Measurements from ENCODE around the gene ZXDC. TPM values are rescaled to one million over a fixed set of nuclear protein-coding genes. Genes with fewer than 3 reads are reported as not detected.

Gene ZXDC
- total RNA-seq, 2 donors from 2014 or later: 20.4 to 28.5 TPM

DNA sequence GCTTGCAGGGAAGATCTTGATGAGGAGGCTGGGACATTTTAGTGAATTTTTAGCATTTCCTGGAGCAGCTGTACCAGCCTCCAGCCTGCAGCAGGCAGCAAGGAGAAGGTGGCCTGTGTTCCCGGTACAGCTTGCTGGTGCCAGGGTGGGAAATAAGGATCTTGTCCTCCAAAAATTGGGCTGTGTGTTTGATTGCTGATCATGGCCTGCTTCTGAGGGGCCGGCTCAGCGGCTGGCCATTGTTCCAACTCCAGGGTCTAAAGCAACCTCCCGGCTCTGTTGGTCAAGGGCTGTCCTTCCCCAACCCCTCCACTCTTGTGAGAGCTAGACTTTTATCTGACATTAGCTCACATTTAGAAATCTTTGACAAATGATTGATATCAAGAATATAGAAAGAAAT is 75.9 kb downstream of the ZXDC start:
- no peaks in the 10 kb centered on the region for H3K36me3 ChIP-seq
- H3K4me3 ChIP-seq: no peak overlapping the region
- H3K27ac ChIP-seq: no peak overlapping the region
- DNase-seq: no peak
- peaks cover 4% of the 10 kb centered on the region for H3K27me3 ChIP-seq
- intact Hi-C loops (cut with DNase I): no loop called here
- no peak for TF ChIP-seq CTCF (IDR thresholded peaks at IDR 0.05)
- no peaks in the 10 kb centered on the region for H3K9me3 ChIP-seq
- no peaks in the 10 kb centered on the region for H3K4me1 ChIP-seq
- H3K9ac ChIP-seq (ENCODE audit: low read depth in 2 of 2, low read length in 2 of 2): no peak overlapping the region

DNA sequence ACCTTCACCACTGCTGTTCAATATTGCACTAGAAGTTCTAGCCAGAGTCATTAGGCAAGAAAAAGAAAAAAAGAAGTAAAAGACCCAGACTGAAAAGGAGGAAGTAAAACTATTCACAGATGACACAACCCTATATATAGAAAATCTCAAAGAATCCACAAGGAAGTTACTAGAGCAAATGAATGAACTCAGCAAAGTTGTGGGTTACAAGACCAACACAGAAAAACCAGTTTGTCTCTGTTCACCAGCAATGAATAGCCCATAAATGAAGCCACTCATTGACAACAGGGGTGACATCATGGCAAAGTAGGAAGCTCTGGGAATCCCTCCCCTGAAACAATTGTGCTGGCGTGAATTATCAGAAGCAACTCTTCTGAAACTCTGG is 76.3 kb downstream of the ZXDC start:
- DNase-seq: no peak
- no peaks in the 10 kb centered on the region for H3K36me3 ChIP-seq
- no peak overlapping the region for H3K27ac ChIP-seq
- H3K4me3 ChIP-seq: no peak overlapping the region
- peaks cover 8% of the 10 kb centered on the region for H3K27me3 ChIP-seq
- no peak for TF ChIP-seq CTCF (IDR thresholded peaks at IDR 0.05)
- intact Hi-C loops (cut with DNase I): no loop called here
- no peaks in the 10 kb centered on the region for H3K9me3 ChIP-seq
- no peaks in the 10 kb centered on the region for H3K4me1 ChIP-seq
- H3K9ac ChIP-seq (ENCODE audit: low read depth in 2 of 2, low read length in 2 of 2): no peak overlapping the region

DNA sequence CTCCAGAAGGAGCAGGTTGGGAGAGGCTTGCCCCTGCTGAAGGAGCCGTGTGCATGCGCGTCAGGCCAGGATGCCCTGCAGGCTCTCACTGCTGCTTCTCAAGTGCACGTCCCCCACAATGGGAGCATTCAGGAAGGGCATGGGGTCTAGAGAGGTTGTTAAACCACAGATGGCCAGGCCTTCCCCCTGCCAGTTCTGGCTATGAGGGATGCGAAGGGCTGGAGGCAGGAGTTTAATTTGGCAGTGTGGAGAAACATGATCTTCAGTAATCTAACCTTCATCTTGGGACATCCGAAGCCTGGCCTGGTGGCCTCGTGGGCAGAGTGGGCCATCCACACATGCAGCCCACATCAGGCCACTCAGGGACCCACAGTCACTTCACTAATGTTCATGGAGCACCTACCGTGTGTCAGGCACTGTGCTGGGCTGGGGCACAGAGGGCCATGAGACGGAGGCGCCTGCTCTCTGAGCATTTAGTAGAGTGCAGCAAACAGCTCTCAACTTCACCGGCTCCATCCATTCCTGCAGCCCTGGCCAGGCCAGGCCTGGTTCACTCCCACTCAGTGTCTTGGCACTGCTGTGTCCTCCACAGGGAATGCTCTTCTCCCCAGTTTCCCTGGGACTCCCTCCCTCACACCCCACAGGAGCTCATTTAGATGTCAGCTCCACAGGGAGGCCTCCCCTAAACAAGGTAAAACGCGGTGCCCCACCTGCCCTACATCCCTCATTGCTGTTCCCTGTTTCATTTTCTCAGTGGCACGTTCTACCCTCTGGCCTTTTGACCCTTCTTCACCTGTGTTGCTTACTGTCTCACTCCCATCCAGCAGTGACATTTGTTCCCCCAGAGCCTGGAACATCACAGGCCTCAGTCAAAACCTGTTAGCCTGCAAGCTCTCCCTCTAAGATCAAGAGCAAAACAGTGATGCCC is 77.0 kb downstream of the ZXDC start:
- H3K4me3 ChIP-seq: no peak overlapping the region
- no peak for DNase-seq
- H3K27ac ChIP-seq: no peak overlapping the region
- H3K27me3 ChIP-seq: peaks cover 8% of the 10 kb centered on the region
- no peak for TF ChIP-seq CTCF (IDR thresholded peaks at IDR 0.05)
- no peaks in the 10 kb centered on the region for H3K36me3 ChIP-seq
- H3K9ac ChIP-seq (ENCODE audit: low read depth in 2 of 2, low read length in 2 of 2): no peak overlapping the region
- intact Hi-C loops (cut with DNase I): no loop called here
- no peaks in the 10 kb centered on the region for H3K9me3 ChIP-seq
- no peaks in the 10 kb centered on the region for H3K4me1 ChIP-seq

DNA sequence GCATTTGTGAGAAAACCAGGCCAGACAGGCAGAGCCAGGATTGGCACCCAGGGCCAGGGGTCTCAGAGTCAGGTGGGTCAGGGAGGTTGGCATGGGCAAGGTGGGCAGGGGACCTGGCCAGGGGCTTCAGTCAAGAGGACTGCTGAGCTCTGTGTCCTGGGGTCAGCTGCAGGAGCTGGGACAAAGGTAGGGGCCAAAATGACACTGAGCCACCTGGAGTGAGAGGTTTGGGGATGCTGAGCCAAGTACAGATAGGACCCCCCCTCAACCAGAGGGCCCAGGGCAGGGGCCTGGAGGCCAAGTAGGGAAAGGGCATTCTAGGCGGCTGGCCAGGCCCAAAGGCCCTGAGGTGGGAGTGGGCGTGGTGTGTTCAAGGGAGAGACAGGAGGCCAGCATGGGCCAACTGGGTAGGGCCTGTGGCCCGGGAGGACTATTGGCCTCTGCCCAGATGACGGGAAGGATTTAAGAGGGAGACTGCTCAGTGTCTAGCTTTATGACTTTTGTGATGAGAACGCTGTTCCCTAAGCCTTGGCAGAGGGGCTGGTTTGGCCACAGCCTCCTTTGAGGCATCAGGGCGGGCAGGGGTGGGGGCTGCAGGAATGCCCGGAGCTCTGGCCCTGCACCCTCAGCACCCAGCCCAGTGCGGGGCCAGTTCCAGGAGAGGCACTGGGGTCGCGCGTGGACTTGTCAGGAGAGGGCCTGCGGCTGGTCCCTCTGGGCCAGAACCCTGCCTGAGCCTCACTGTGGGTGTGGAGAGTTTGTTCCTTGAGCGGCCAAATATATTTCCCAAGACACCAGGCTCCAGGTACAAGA is 77.9 kb downstream of the ZXDC start:
- Histone ChIP-seq H3K4me3 (no peak overlapping the region), H3K4me1 (no peaks in the 10 kb centered on the region), H3K27me3 (peaks cover 8% of the 10 kb centered on the region), H3K9ac (ENCODE audit: low read depth in 2 of 2, low read length in 2 of 2) (no peak overlapping the region), H3K27ac (no peak overlapping the region), H3K36me3 (no peaks in the 10 kb centered on the region), H3K9me3 (no peaks in the 10 kb centered on the region)
- intact Hi-C loops (cut with DNase I): no loop called here
- DNase-seq: no peak
- no peak for TF ChIP-seq CTCF (IDR thresholded peaks at IDR 0.05)

GRCh38 chr3:126396536-126396935 is 79.2 kb downstream of the ZXDC start:
- no peak for DNase-seq
- no peak for TF ChIP-seq CTCF (IDR thresholded peaks at IDR 0.05)
- Histone ChIP-seq H3K9ac (ENCODE audit: low read depth in 2 of 2, low read length in 2 of 2) (no peak overlapping the region), H3K27ac (no peak overlapping the region), H3K4me3 (no peak overlapping the region), H3K4me1 (no peaks in the 10 kb centered on the region), H3K27me3 (peaks cover 8% of the 10 kb centered on the region), H3K9me3 (no peaks in the 10 kb centered on the region), H3K36me3 (no peaks in the 10 kb centered on the region)
- intact Hi-C loops (cut with DNase I): no loop called here

Measured in colonic mucosa (tissue), 4 donors.